Activated T-cell treated with anti-CD3 and anti-CD28 coated beads for 4 hours (primary cell): ENCODE measurements around the gene TNS3.

Experiments used
- DNase-seq: peaks from one replicate; pipeline ENCODE4 v3.0.0-alpha.2; 2020

The TNS3 gene

GRCh38 chr7:47539398-47540052 is 42.4 kb downstream of the TNS3 start:
- DNase-seq: no peak

- DNase-seq: no peak
Observed at GRCh38 chr7:47538846-47539311, 43.0 kb downstream of the TNS3 start.

- no peak for DNase-seq
Observed at GRCh38 chr7:47537716-47538675, 43.9 kb downstream of the TNS3 start.

- DNase-seq: no peak
Observed at GRCh38 chr7:47536661-47537611, 45.0 kb downstream of the TNS3 start.

- no peak for DNase-seq
Observed at GRCh38 chr7:47535704-47536628, 45.9 kb downstream of the TNS3 start.

- no peak for DNase-seq
Observed at GRCh38 chr7:47535035-47535703, 46.7 kb downstream of the TNS3 start.

- DNase-seq: no peak
Observed at GRCh38 chr7:47534322-47535034, 47.4 kb downstream of the TNS3 start.

GRCh38 chr7:47531584-47532492 is 50.1 kb downstream of the TNS3 start:
- no peak for DNase-seq

GRCh38 chr7:47529826-47530555 is 51.9 kb downstream of the TNS3 start:
- DNase-seq: no peak

- DNase-seq: no peak
Observed at GRCh38 chr7:47529405-47529804, 52.5 kb downstream of the TNS3 start.

- no peak for DNase-seq
Observed at GRCh38 chr7:47528471-47528870, 53.4 kb downstream of the TNS3 start.

- no peak for DNase-seq
Observed at GRCh38 chr7:47526466-47526865, 55.4 kb downstream of the TNS3 start.

- DNase-seq: no peak
Observed at GRCh38 chr7:47525066-47525623, 56.8 kb downstream of the TNS3 start.

GRCh38 chr7:47523401-47523800 is 58.5 kb downstream of the TNS3 start:
- DNase-seq: no peak

- no peak for DNase-seq
Observed at GRCh38 chr7:47521816-47522561, 59.9 kb downstream of the TNS3 start.

- DNase-seq: no peak
Observed at GRCh38 chr7:47521011-47521795, 60.7 kb downstream of the TNS3 start.

- DNase-seq: no peak
Observed at GRCh38 chr7:47520406-47520805, 61.5 kb downstream of the TNS3 start.
